Measurements from ENCODE around the gene CXorf66. TPM values are rescaled to one million over a fixed set of nuclear protein-coding genes. Genes with fewer than 3 reads are reported as not detected.

CXorf66 gene
- total RNA-seq, 4 donors from 2014 or later = not detected

- no peaks in the 10 kb centered on the region for H3K36me3 ChIP-seq
- H3K27ac ChIP-seq = peak overlapping the region; percentile 93 to 97 (median 97)
- intact Hi-C loops (cut with DNase I) = no loop called here
- 0% methylated on average over 6 of the region's 109 CpGs; no CpG with 5 or more reads in 1 of the 2 donors for WGBS, 2 donors
- H3K4me3 ChIP-seq (replicated peaks in 1 of 3) = peak overlapping the region; percentile 9 to 63 (median 53)
- TF ChIP-seq POLR2A (IDR thresholded peaks at IDR 0.05) = no peak
- TF ChIP-seq, protein P1, sequence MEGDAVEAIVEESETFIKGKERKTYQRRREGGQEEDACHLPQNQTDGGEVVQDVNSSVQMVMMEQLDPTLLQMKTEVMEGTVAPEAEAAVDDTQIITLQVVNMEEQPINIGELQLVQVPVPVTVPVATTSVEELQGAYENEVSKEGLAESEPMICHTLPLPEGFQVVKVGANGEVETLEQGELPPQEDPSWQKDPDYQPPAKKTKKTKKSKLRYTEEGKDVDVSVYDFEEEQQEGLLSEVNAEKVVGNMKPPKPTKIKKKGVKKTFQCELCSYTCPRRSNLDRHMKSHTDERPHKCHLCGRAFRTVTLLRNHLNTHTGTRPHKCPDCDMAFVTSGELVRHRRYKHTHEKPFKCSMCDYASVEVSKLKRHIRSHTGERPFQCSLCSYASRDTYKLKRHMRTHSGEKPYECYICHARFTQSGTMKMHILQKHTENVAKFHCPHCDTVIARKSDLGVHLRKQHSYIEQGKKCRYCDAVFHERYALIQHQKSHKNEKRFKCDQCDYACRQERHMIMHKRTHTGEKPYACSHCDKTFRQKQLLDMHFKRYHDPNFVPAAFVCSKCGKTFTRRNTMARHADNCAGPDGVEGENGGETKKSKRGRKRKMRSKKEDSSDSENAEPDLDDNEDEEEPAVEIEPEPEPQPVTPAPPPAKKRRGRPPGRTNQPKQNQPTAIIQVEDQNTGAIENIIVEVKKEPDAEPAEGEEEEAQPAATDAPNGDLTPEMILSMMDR (IDR thresholded peaks at IDR 0.05) = no peak
- peak; percentile 46 to 51 for DNase-seq
- no peaks in the 10 kb centered on the region for H3K9me3 ChIP-seq
- H3K4me1 ChIP-seq = peaks cover 0 to 4% of the 10 kb centered on the region in 2 donors
- H3K27me3 ChIP-seq = no peaks in the 10 kb centered on the region
Measured at GRCh38 chrX:139932073-139932900, 33.0 kb downstream of the CXorf66 start.

DNA sequence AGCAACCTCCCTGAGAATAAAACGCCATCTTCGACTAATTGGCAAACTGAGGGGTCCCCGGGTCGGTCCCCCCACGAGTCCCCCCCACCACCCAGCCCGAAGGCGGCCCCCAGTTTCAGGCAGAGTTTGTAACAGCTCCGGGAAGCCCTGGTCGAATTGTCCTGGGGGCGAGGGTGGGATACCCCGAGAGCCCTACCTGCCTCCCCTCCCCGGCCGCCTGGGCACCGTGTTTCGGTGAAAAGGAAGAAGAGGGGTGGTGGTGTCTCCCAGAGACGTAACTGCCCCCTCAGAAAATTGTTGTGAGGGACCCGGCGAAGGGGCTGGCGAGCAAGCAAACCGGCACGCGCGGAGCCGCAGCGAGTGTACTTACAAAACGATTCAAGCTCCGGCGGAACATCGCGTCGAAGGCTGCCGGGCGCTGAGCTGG is 33.7 kb downstream of the CXorf66 start:
- intact Hi-C loops (cut with DNase I) = no loop called here
- no peaks in the 10 kb centered on the region for H3K36me3 ChIP-seq
- peak overlapping the region in 2 of 3 donors; percentile 17 to 97 for H3K27ac ChIP-seq
- H3K27me3 ChIP-seq = no peaks in the 10 kb centered on the region
- peak overlapping the region in 2 of 3 donors; percentile 32 to 63 for H3K4me3 ChIP-seq (replicated peaks in 1 of 3)
- no peaks in the 10 kb centered on the region for H3K9me3 ChIP-seq
- peaks cover 0 to 4% of the 10 kb centered on the region in 2 donors for H3K4me1 ChIP-seq
- TF ChIP-seq, protein P1 (IDR thresholded peaks at IDR 0.05) = no peak
- no peak for TF ChIP-seq POLR2A (IDR thresholded peaks at IDR 0.05)
- DNase-seq = no peak
- 0% methylated on average over 7 to 9 of the region's 33 CpGs for WGBS, 2 donors

GRCh38 chrX:139930916-139931645 is 34.2 kb downstream of the CXorf66 start:
- intact Hi-C loops (cut with DNase I) = no loop called here
- TF ChIP-seq, protein P1 (IDR thresholded peaks at IDR 0.05) = no peak
- TF ChIP-seq POLR2A (IDR thresholded peaks at IDR 0.05) = no peak
- WGBS, 2 donors = 35 to 54% methylated on average over 8 to 23 of the region's 27 CpGs
- Histone ChIP-seq H3K27me3 (no peaks in the 10 kb centered on the region), H3K9me3 (no peaks in the 10 kb centered on the region), H3K4me1 (peaks cover 0 to 4% of the 10 kb centered on the region in 2 donors), H3K4me3 (replicated peaks in 1 of 3) (peak overlapping the region in 2 of 3 donors; percentile 32 to 63), H3K27ac (no peak overlapping the region), H3K36me3 (no peaks in the 10 kb centered on the region)
- DNase-seq = peak; percentile 1 to 5

GRCh38 chrX:139930401-139930800 is 34.9 kb downstream of the CXorf66 start:
- no peak overlapping the region for H3K27ac ChIP-seq
- H3K36me3 ChIP-seq = no peaks in the 10 kb centered on the region
- intact Hi-C loops (cut with DNase I) = no loop called here
- no peaks in the 10 kb centered on the region for H3K9me3 ChIP-seq
- WGBS, 2 donors = 92 to 95% methylated on average over 4 of the region's 4 CpGs
- no peak overlapping the region for H3K4me3 ChIP-seq (replicated peaks in 1 of 3)
- no peaks in the 10 kb centered on the region for H3K27me3 ChIP-seq
- H3K4me1 ChIP-seq = peaks cover 0 to 4% of the 10 kb centered on the region in 2 donors
- TF ChIP-seq, protein P1 (IDR thresholded peaks at IDR 0.05) = no peak
- TF ChIP-seq POLR2A (IDR thresholded peaks at IDR 0.05) = no peak
- no peak for DNase-seq
